Uterus (tissue), 2 donors: ENCODE data around the gene TEPSIN.

Experiments used
- POLR2A ChIP-seq, 2 donors: fragments of 450-650 bp; IDR thresholded peaks; one replicate each; pipeline ENCODE4 v1.6.1; 2016; ENCODE audit warnings: antibody characterized with exemption in 2 of 2, mild to moderate bottlenecking in 1 of 2, moderate library complexity in 1 of 2
- TF ChIP-seq, protein P1 (sequence below), 4 experiments: fragments of 200-600 bp in 2 of 4; fragments of 450-650 bp in 2 of 4; sonication (generic) in 2 of 4; IDR thresholded peaks; one replicate each; pipeline ENCODE4 v1.5.1; 2016 to 2019; ENCODE audit warnings: antibody characterized with exemption in 4 of 4, mild to moderate bottlenecking in 2 of 4, moderate library complexity in 1 of 4

DNA sequence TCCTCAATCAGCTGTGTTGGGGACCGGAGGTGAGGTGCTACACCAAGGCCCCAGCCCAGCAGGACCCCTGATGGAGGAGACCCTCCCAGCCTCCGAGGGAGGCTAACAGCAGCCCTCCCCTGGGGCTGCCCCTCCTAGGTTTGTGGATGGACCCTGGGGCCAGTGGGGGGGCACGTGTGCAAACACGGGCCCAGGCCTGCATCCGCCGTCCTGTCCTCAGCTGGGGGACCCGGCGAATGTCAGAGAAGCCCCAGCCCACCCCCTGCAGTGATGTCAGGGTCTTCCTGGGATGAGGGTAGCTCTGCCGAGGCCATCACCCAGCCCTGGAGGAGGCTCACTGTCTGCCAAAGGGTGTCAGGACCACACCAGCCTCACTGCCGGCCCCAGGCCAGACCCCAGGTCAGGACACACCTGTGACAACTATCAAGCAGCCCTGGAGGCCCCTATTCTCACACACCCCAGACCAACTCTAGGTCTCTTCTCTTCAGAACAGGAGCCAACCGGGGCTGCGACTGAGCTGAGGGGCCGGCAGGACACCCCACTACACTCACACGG, 42.8 kb downstream of the TEPSIN start:
- TF ChIP-seq, protein P1, sequence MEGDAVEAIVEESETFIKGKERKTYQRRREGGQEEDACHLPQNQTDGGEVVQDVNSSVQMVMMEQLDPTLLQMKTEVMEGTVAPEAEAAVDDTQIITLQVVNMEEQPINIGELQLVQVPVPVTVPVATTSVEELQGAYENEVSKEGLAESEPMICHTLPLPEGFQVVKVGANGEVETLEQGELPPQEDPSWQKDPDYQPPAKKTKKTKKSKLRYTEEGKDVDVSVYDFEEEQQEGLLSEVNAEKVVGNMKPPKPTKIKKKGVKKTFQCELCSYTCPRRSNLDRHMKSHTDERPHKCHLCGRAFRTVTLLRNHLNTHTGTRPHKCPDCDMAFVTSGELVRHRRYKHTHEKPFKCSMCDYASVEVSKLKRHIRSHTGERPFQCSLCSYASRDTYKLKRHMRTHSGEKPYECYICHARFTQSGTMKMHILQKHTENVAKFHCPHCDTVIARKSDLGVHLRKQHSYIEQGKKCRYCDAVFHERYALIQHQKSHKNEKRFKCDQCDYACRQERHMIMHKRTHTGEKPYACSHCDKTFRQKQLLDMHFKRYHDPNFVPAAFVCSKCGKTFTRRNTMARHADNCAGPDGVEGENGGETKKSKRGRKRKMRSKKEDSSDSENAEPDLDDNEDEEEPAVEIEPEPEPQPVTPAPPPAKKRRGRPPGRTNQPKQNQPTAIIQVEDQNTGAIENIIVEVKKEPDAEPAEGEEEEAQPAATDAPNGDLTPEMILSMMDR (IDR thresholded peaks at IDR 0.05), result no peak
- TF ChIP-seq POLR2A (IDR thresholded peaks at IDR 0.05), result no peak
